Stimulated activated CD4-positive, alpha-beta T cell treated with anti-CD3 and anti-CD28 coated beads, Interleukin-2, amount 100 ng/mL, for 48 hours (primary cell): ENCODE measurements around the gene PLXNA2.

ENCODE experiments used
- DNase-seq, 2 donors: peaks; one replicate each; pipeline ENCODE4 v3.0.0-alpha.2; 2020

PLXNA2 gene

DNA sequence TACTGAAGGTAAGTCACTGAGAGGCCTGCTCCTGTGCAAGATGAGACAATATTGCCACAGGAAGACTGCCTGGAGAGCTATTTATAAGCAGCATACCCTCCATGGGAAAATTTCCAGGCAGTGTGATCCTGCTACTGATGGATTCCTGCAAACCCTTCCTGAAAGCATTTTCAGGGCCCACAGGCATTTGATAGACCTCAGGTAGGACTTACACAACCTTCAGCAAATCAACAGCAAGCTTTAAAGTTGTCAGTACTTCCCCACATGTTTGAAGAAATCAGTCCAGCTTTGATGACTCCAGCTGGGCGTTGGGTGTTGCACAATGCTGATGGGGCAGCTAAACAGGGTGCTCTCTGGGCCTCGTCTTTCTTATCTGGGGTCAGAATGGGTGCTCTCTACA lies 108.8 kb downstream of the PLXNA2 start:
- DNase-seq = no peak

- no peak for DNase-seq
Measured at GRCh38 chr1:208134491-208134890, 109.7 kb downstream of the PLXNA2 start.

DNA sequence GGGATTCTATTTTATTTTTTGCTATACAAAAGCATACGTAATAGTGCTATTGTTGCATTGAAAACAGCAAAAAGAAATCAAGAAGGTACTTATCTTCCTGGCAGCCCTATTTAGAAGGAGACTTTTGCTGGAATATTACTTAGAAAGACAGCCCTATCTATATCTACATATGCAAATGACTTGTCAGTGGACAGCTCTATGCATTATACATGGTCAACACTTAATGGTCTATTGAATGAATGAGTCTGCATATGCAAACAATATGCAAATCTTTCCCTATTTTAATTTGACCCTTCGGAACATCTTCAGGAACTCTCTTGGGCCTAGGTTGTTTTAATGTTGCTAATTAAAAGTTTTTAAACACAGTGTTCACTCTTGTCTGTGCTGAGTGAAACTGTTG lies 110.8 kb downstream of the PLXNA2 start:
- DNase-seq = no peak

- peak; percentile 59 to 61 for DNase-seq
Measured at GRCh38 chr1:208132287-208132882, 111.8 kb downstream of the PLXNA2 start.

DNA sequence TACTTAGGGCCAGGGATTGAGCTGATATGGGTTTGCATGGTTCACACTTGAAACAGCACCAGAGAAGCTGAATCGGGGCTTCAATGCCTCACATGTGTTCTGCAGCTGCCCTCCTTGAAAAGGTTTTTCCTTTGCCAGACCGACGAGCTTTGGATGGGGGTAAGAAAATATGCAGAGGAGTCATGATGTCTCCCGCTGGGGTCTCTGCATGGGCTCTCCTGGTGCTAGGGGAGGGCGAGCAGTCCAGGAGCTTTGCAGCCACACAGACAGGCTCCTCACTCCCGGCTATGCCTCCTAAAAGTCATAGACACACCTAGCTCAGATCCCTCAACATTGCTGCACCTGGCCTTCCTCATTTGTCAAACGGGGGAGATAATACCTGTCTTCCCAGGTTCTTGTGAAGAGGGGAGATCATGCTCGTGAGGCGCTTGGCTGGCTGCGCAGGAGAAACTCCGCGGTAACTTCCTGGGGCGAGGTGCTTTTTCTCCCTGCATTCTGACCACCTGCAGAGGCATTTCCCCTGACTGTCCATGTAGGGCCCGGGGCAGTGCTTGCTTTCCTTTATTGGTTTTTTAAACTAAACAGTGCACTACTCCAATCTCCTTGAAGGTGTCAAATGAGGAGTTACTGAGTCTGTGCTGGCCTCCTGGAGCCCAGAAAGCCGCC lies 112.4 kb downstream of the PLXNA2 start:
- DNase-seq = no peak

DNA sequence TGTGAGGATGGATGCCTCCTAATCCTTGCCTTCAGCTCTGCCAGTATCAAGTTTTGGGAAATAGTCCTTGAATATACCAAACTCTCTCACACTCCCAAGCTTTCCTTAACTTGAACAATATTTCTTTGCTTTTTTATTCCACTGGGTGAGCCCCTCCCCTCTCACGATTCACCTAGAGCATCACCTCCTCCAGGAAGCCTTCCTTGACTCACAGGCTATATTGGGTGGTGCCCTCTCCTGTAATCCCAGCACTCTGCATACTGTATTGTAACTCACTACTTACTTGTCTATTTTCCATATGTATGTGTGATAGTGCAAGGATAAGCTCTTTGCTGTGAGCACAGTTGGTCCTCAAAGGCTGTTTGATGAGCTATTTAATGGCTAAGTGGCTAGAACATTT lies 114.7 kb downstream of the PLXNA2 start:
- DNase-seq = no peak

- DNase-seq = no peak
Measured at GRCh38 chr1:208129060-208129459, 115.1 kb downstream of the PLXNA2 start.

- DNase-seq = no peak
Measured at GRCh38 chr1:208127792-208128529, 116.2 kb downstream of the PLXNA2 start.

DNA sequence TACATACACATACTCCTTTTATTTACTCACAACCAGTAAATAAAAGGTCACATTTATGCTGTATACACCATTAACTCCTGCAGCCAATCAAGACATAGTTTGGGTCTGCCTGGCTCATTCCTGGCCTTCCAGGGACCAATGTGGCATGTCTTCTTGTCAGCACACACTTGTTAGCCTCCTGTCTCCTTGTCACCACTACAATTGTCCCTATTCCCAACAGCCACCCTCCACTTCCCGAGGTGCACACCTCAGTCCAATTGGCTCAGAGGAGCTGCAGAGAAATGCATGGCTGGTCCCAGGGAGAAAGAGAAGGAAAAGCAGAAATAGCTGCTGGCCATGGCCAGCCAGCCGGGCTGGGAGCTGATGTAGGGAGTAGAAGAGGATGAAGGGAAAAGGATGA lies 116.9 kb downstream of the PLXNA2 start:
- DNase-seq = no peak

DNA sequence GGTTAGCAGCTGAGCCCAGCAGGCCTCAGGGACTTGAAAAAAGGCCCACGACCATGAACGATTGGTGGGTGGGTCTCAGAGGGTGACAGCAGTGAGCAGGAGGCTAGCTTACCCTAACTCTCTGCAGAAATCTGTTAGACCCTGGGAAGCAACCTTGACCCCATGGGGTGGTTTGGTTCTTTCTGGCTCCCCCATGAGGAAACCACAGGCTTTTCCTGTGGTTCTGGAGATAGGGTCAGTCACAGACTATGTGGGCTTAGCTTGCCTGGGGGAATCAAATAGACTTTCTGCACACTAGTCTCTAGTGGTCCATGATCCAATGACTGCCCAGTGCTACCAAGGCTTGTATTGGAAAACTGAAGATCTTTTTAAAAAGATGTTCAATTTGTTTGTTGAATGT lies 118.1 kb downstream of the PLXNA2 start:
- DNase-seq = no peak

- DNase-seq = no peak
Measured at GRCh38 chr1:208122612-208123358, 121.4 kb downstream of the PLXNA2 start.

DNA sequence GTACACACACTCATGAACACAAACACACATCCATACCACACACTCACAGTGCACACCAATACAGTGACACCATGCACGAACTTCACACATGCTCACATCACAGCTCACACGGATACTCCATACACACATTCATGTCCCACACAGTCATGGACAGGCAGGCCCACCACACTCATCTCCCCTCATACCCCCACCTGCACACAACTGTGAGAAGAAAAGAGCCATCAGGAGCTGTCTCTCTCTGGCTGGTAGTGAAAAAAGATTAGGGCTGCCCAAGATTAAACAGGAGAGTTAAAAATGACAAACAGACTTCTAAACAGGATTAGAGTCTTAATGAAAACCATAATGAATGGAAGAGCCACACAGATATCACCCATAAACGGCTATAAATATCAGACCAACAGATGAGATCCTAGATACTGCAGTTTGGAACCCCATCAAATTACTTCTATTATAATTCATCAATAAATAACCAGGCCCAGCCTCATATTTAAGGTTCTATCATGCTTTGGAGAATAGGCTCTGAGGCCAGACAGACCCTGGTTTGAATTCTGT lies 122.3 kb downstream of the PLXNA2 start:
- DNase-seq = no peak

DNA sequence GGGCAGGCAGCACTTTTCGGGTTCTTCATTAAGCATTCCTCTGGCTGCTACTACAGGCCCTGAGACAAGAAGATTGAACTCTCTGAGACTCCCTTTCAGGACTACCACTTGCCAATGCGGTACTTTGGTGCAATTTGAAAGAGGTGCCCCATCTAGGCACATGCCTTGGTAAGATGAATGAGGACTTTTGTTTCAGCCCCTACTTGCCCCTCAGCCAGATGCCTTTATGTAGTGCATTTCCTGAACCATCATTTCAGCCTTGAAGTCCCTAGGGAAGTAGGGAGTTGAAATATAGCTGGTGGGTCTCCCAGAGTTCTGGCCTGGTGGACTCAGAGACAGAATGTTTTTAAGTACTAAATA lies 123.8 kb downstream of the PLXNA2 start:
- no peak for DNase-seq

DNA sequence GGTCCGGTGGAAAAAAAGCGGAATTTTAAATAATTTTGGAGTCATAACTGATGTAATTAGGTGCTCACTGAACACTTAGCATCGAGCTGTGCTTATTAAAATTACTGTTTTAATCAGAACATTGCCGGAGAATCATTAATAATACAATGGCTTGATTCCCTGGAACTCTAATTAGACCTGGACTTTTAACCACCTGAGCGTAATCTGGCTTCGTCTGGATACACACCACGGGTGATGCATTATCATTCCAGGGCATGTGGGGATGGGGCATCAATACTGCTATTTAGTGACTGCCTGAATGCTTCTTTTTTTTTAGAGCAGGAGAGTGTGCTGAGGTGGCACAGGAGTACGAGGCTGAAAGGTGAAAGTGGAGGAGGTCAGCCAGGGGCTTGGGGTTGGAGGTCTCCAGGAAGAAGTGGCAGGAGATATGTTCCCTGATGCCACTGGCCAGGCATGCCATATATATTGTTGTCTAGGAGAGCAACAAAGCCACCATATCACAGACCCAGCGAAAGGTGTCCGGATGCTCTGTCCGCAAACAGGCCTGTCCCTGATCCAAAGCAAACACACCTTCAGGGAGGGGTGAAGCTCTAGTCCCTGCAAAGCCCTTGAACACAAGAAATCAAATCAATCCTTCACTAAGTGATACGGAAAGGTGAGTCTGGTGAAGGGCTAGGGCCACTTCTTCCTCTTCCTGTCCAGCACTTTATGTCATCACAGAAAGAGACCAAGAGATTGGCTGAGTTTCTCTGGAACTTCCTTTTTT lies 125.2 kb downstream of the PLXNA2 start:
- no peak for DNase-seq

DNA sequence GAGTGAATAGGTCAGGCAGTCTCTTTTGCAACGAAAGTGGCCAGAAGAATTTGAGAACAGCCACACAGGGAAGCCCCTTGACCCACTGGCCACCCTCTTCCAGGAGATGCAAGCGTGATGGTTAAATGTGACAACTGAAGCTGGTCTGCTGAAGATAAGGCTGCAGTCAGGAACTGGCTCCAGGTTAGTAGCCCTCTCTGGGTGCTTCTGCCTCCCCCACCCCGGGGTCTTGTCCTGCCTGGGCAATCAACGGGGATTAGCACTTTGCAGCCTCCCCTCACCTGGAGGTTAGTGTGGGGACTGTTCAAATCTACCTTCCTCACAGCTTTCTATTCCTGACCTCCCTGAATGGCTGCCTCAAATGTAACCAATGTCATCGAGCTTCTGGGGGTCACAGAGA lies 125.9 kb downstream of the PLXNA2 start:
- DNase-seq = no peak

DNA sequence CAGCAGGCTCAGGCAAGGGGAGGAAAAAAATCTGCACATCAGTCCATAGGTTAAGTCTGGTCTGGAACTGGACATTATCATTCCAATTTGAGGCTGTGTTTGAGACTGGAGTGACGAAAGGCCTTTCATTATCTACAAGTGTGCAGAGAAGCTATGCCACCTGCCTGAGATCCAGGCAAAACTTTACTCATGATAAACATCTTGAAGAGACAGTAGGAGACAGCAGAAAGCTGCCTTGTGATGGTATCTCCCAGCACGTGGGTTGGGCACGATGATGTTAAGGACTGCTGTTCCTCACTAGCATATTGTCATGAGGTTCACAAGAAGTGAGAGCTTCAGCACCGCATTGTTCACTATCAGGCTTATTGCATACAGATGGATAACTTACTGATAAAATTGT lies 126.4 kb downstream of the PLXNA2 start:
- DNase-seq = no peak

- no peak for DNase-seq
Measured at GRCh38 chr1:208117409-208117808, 126.8 kb downstream of the PLXNA2 start.

- no peak for DNase-seq
Measured at GRCh38 chr1:208115924-208116640, 128.1 kb downstream of the PLXNA2 start.

DNA sequence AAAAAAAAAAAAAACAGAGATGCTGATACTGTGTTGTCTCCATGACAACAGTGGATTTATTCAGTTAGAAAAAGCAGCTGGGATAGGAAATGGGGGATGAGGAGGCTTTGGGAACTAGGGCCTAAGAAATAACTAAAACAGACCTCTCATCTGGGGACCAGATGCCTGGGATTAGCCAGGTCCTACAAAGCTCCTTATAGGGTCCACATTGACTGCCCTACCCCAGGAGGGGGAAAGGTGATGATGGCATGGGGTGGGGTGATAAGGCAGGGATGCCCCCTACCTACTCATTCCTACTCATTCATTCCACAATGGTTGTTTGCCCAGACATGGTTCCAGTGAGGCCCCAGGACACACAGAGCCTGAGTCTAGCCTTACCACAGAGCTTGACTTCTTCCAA lies 131.2 kb downstream of the PLXNA2 start:
- no peak for DNase-seq

DNA sequence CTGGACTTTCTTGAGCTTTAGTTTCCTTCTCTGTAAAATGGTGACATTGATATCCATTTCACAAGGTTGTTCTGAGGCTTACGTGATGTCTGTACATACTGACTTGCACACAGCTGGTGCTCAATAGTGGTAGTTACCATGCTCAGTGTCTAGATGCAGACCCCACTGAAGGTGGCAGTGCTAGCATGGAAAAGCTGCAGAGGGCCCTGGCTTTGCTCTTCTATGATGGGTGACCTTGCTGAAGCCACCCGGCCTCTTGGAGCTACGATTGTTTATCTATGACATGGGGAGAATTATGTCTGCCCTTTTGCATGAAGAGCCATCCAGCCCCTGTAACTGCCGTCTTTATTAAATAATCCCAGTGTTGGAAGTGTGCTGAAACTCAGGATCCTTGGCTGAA lies 131.8 kb downstream of the PLXNA2 start:
- no peak for DNase-seq

DNA sequence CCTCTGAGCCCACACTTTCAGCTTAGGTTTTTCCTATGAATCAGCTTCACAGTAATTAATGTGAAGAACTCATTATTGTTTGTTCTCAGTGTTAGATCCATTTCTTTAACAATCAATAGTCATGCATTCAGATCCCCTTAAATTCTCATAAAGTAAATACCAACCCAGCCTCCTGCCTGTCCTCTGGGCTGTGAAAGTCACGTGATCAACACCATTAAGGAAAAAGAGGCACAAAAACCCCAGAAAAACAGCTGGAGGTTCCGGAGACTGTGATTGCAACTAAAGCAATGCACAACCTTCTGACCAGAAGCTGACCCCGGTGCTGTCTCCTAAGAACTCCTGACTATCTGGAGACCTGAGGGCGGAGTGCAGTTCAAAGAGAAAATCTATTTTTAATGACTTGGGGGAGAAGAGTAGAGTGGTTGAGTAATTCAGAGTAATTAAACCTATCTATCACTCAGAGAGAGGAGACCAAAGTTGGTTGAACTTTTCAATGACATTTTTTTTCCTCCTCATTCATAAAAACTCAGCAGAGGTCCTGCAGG lies 132.5 kb downstream of the PLXNA2 start:
- no peak for DNase-seq

DNA sequence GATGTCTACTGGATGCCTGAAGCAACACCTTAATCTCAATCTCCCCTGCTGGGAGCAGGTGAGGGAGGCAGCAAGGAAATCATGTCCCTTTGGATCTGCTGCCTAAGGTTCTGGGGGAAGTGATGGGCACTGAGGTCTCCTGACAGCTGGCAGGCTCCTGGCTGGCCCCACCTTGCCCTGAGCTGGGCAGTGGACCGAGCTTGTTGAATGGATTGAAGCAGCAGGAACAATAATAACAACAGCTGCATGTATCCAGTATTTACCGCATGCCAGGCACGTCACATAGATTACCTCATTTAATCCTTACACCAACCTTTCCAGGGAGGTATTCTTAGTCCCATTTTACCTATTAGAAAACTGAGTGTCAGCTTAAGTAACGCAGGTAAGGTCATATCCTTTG lies 133.9 kb downstream of the PLXNA2 start:
- DNase-seq = no peak
